Upper lobe of left lung (tissue), 6 donors: ENCODE results near the gene CYB5R3. TPM values are rescaled to one million over a fixed set of nuclear protein-coding genes. Genes with fewer than 3 reads are reported as not detected.

Source experiments
- ATAC-seq, 2 donors: fragments of 200-7000 bp; cut with Tn5 transposase; one replicate each; pipeline ENCODE4 v1.9.1; 2022; ENCODE audit warnings: mild to moderate bottlenecking in 2 of 2, moderate library complexity in 2 of 2; ENCODE audit not compliant: low FRiP score in 2 of 2
- DNase-seq, 2 donors: peaks; one replicate each; pipeline ENCODE4 v3.0.0-alpha.2; 2019 to 2020
- H3K27ac ChIP-seq, 4 donors: fragments of 200-600 bp; sonication (generic); one replicate each; pipeline ENCODE4 v1.5.1; 2016 to 2019
- H3K27me3 ChIP-seq, 4 donors: fragments of 200-600 bp; sonication (generic); one replicate each; pipeline ENCODE4 v1.5.1; 2017 to 2019
- H3K36me3 ChIP-seq, 4 donors: fragments of 200-600 bp; sonication (generic); one replicate each; pipeline ENCODE4 v1.5.1; 2016 to 2019
- H3K4me1 ChIP-seq, 4 donors: fragments of 200-600 bp; sonication (generic); one replicate each; pipeline ENCODE4 v1.5.1; 2018 to 2019
- H3K4me3 ChIP-seq, 4 donors: fragments of 200-600 bp; sonication (generic); one replicate each; pipeline ENCODE4 v1.5.1; 2017 to 2019; ENCODE audit warnings: mild to moderate bottlenecking in 2 of 4, moderate library complexity in 1 of 4
- H3K9me3 ChIP-seq, 4 donors: fragments of 200-600 bp; sonication (generic); one replicate each; pipeline ENCODE4 v1.5.1; 2018 to 2019
- CTCF ChIP-seq, 6 experiments: fragments of 450-650 bp in 4 of 6; fragments of 200-600 bp in 2 of 6; sonication (generic) in 2 of 6; IDR thresholded peaks; one replicate each; pipeline ENCODE4 v1.5.1; 2016 to 2019; ENCODE audit warnings: antibody characterized with exemption in 6 of 6
- EP300 ChIP-seq, 4 donors: sonication (generic); formaldehyde crosslinking; IDR thresholded peaks; one replicate each; pipeline ENCODE4 v1.5.1; 2017; ENCODE audit warnings: antibody characterized with exemption in 4 of 4, control low read depth in 2 of 4
- POLR2A ChIP-seq, 4 donors: fragments of 450-650 bp; IDR thresholded peaks; one replicate each; pipeline ENCODE4 v1.5.1; 2016 to 2017; ENCODE audit warnings: antibody characterized with exemption in 4 of 4, mild to moderate bottlenecking in 2 of 4
- POLR2AphosphoS5 ChIP-seq, 2 donors: sonication (generic); formaldehyde crosslinking; IDR thresholded peaks; one replicate each; pipeline ENCODE4 v1.5.1; 2017; ENCODE audit warnings: antibody characterized with exemption in 2 of 2
- WGBS, 2 donors: methylation state at CpG; one replicate each; pipeline ENCODE4 v1.1.5; 2017 to 2018; 5-methylcytosine and 5-hydroxymethylcytosine counted together
- total RNA-seq, 6 donors: library from RNA; depleted of rRNA in 4 of 6; stranded (reverse); fragments of >200 nt in 4 of 6; gene quantifications; one replicate each; pipeline versions ENCODE4 v1.1.0 to v1.2.1, GENCODE V29; 2016 to 2021
- donor health status: DM: no; HTN: no; CAD: no; lungs with moderate emphysema.
- donor health status: DM: no; HTN: yes; CAD: no; lungs with severe emphysema.

Gene CYB5R3
- total RNA-seq, 6 donors from 2014 or later = 79.6 to 265 (median 220) TPM

GRCh38 chr22:42654436-42655073, 5.4 kb upstream of the CYB5R3 start:
- WGBS, 2 donors = 83 to 84% methylated on average over 7 of the region's 7 CpGs
- ATAC-seq = no peak

GRCh38 chr22:42653999-42654398, 4.8 kb upstream of the CYB5R3 start:
- no peak for DNase-seq
- H3K4me3 ChIP-seq = no peak overlapping the region
- peaks cover 3 to 20% (median 5%) of the 10 kb centered on the region in 4 donors for H3K4me1 ChIP-seq
- H3K9me3 ChIP-seq = no peaks in the 10 kb centered on the region
- ATAC-seq = no peak
- H3K27ac ChIP-seq = no peak overlapping the region
- no peaks in the 10 kb centered on the region for H3K27me3 ChIP-seq
- TF ChIP-seq CTCF (IDR thresholded peaks at IDR 0.05) (no peak), POLR2AphosphoS5 (IDR thresholded peaks at IDR 0.05) (no peak), EP300 (IDR thresholded peaks at IDR 0.05) (no peak), POLR2A (IDR thresholded peaks at IDR 0.05) (no peak)
- H3K36me3 ChIP-seq = no peaks in the 10 kb centered on the region
- 82 to 83% methylated on average over 4 of the region's 4 CpGs for WGBS, 2 donors

More at GRCh38 chr22:42654436-42655073, 5.4 kb upstream of the CYB5R3 start:
- no peak for TF ChIP-seq POLR2A (IDR thresholded peaks at IDR 0.05)
- no peak for TF ChIP-seq CTCF (IDR thresholded peaks at IDR 0.05)
- TF ChIP-seq POLR2AphosphoS5 (IDR thresholded peaks at IDR 0.05) = no peak
- no peak for TF ChIP-seq EP300 (IDR thresholded peaks at IDR 0.05)
- H3K27ac ChIP-seq = no peak overlapping the region
- H3K9me3 ChIP-seq = no peaks in the 10 kb centered on the region
- no peaks in the 10 kb centered on the region for H3K27me3 ChIP-seq
- H3K4me1 ChIP-seq = peaks cover 2 to 18% (median 3%) of the 10 kb centered on the region in 4 donors
- H3K4me3 ChIP-seq = no peak overlapping the region
- DNase-seq = no peak
- no peaks in the 10 kb centered on the region for H3K36me3 ChIP-seq

- H3K9me3 ChIP-seq = no peaks in the 10 kb centered on the region
- H3K27ac ChIP-seq = no peak overlapping the region
- no peak overlapping the region for H3K4me3 ChIP-seq
- DNase-seq (no peak), ATAC-seq (no peak)
- H3K36me3 ChIP-seq = no peaks in the 10 kb centered on the region
- TF ChIP-seq POLR2A (IDR thresholded peaks at IDR 0.05) = no peak
- TF ChIP-seq EP300 (IDR thresholded peaks at IDR 0.05) = no peak
- no peak for TF ChIP-seq POLR2AphosphoS5 (IDR thresholded peaks at IDR 0.05)
- no peak for TF ChIP-seq CTCF (IDR thresholded peaks at IDR 0.05)
- no peaks in the 10 kb centered on the region for H3K27me3 ChIP-seq
- WGBS, 2 donors = 85 to 95% methylated on average over 6 to 7 of the region's 7 CpGs
- peaks cover 26 to 38% (median 30%) of the 10 kb centered on the region in 4 donors for H3K4me1 ChIP-seq
These were observed 1.9 kb upstream of the CYB5R3 start for GRCh38 chr22:42651134-42651533.

GRCh38 chr22:42648368-42649245, 585 bp downstream of the CYB5R3 start:
- peak; percentile 44 to 81 for ATAC-seq
- peaks cover 52 to 57% (median 55%) of the 10 kb centered on the region in 4 donors for H3K4me1 ChIP-seq
- H3K4me3 ChIP-seq = peak overlapping the region; percentile 74 to 94 (median 86)
- WGBS, 2 donors = 5 to 8% methylated on average over 21 to 26 of the region's 49 CpGs
- no peaks in the 10 kb centered on the region for H3K27me3 ChIP-seq
- DNase-seq = peak; percentile 47 to 68
- H3K36me3 ChIP-seq = no peaks in the 10 kb centered on the region
- TF ChIP-seq POLR2A (IDR thresholded peaks at IDR 0.05) (peak in 1 of 4 donors; percentile 71), EP300 (IDR thresholded peaks at IDR 0.05) (no peak), POLR2AphosphoS5 (IDR thresholded peaks at IDR 0.05) (peak; percentile 4 to 54)
- H3K9me3 ChIP-seq = no peaks in the 10 kb centered on the region
- peak overlapping the region; percentile 87 to 95 (median 93) for H3K27ac ChIP-seq

- no peaks in the 10 kb centered on the region for H3K9me3 ChIP-seq
- DNase-seq (no peak), ATAC-seq (no peak)
- peak overlapping the region; percentile 87 to 95 (median 93) for H3K27ac ChIP-seq
- H3K4me1 ChIP-seq = peaks cover 58 to 63% (median 61%) of the 10 kb centered on the region in 4 donors
- no peaks in the 10 kb centered on the region for H3K27me3 ChIP-seq
- WGBS, 2 donors = 72 to 79% methylated on average over 4 of the region's 4 CpGs
- H3K36me3 ChIP-seq = no peaks in the 10 kb centered on the region
- TF ChIP-seq POLR2A (IDR thresholded peaks at IDR 0.05) = no peak
- no peak for TF ChIP-seq EP300 (IDR thresholded peaks at IDR 0.05)
- TF ChIP-seq CTCF (IDR thresholded peaks at IDR 0.05) = no peak
- TF ChIP-seq POLR2AphosphoS5 (IDR thresholded peaks at IDR 0.05) = no peak
- H3K4me3 ChIP-seq = peak overlapping the region; percentile 74 to 94 (median 86)
These were observed 1.2 kb downstream of the CYB5R3 start for GRCh38 chr22:42648017-42648367.
